HepG2 (cell line): Measurements from ENCODE around the gene EDN2.

Experiments
- EZH2 ChIP-seq: conservative IDR thresholded peaks from 2 replicates; pipeline ENCODE4 v1.6.1; 2012; ENCODE audit warnings: mild to moderate bottlenecking, low read depth, low read length, moderate library complexity
- POLR2AphosphoS5 ChIP-seq: IDR thresholded peaks from 2 replicates; pipeline ENCODE4 v1.6.1; 2012; ENCODE audit warnings: low read depth, low read length
- YY1 ChIP-seq: IDR thresholded peaks from 2 replicates; pipeline ENCODE4 v1.6.1; 2011; ENCODE audit warnings: low read length, low read depth, moderate library complexity, mild to moderate bottlenecking; ENCODE audit not compliant: insufficient read depth, insufficient replicate concordance
- ZKSCAN8 ChIP-seq: IDR thresholded peaks from 2 replicates; pipeline ENCODE4 v1.6.1; 2016; ENCODE audit warnings: borderline replicate concordance, missing genetic modification reagents, missing compliant biosample characterization

- TF ChIP-seq YY1 (no peak), ZKSCAN8 (CRISPR knock-in tag) (no peak), EZH2 (no peak), POLR2AphosphoS5 (no peak)
Observed at GRCh38 chr1:41526956-41527561, 42.6 kb upstream of the EDN2 start.
